Effector CD8-positive, alpha-beta T cell (primary cell): Measurements from ENCODE around the gene CKMT1A.

Source experiments
- DNase-seq: peaks from one replicate; lab custom pipeline; 2025; lab: John Stamatoyannopoulos, UW

Gene CKMT1A

GRCh38 chr15:43748376-43748775 is 54.7 kb downstream of the CKMT1A start:
- no peak for DNase-seq
